Fibroblast of lung (primary cell): ENCODE data around the gene IL5RA. TPM values are rescaled to one million over a fixed set of nuclear protein-coding genes. Genes with fewer than 3 reads are reported as not detected.

Experiments
- DNase-seq, 2 donors: peaks; one replicate each; pipeline versions ENCODE4 v3.0.0 to v3.0.0-alpha.2; 2010; ENCODE audit warnings: low read depth in 2 of 2
- H2AFZ ChIP-seq: 2 replicates; pipeline ENCODE4 v1.5.1; 2012; ENCODE audit warnings: low read length, control low read depth, inconsistent platforms
- H3K27ac ChIP-seq: 2 replicates; pipeline ENCODE4 v1.5.1; 2011; ENCODE audit warnings: low read length, control low read depth; ENCODE audit not compliant: insufficient read depth
- H3K27me3 ChIP-seq: 2 replicates; pipeline ENCODE4 v1.5.1; 2011; ENCODE audit warnings: mild to moderate bottlenecking, low read length; ENCODE audit not compliant: control insufficient read depth, insufficient read depth
- H3K36me3 ChIP-seq: 2 replicates; pipeline ENCODE4 v1.5.1; 2011; ENCODE audit warnings: low read length; ENCODE audit not compliant: control insufficient read depth, insufficient read depth
- H3K4me1 ChIP-seq: 2 replicates; pipeline ENCODE4 v1.5.1; 2011; ENCODE audit warnings: low read length; ENCODE audit not compliant: control insufficient read depth, insufficient read depth; ENCODE audit errors: extremely low read depth
- H3K4me2 ChIP-seq: 2 replicates; pipeline ENCODE4 v1.5.1; 2011; ENCODE audit warnings: low read length, control low read depth; ENCODE audit not compliant: insufficient read depth; ENCODE audit errors: extremely low read depth
- H3K4me3 ChIP-seq, 4 experiments: fragments of 200-600 bp in 1 of 4; sonication (generic) in 1 of 4; replicated peaks in 1 of 4; 2 replicates each; pipeline ENCODE4 v1.5.1; 2011 to 2016; ENCODE audit warnings: low read length in 4 of 4, low read depth in 3 of 4, mild to moderate bottlenecking in 3 of 4, control low read depth in 2 of 4, inconsistent platforms in 1 of 4, mixed read lengths in 1 of 4; ENCODE audit not compliant: insufficient read depth in 1 of 4; ENCODE audit errors: control extremely low read depth in 1 of 4
- H3K79me2 ChIP-seq: 2 replicates; pipeline ENCODE4 v1.5.1; 2012; ENCODE audit warnings: mild to moderate bottlenecking, low read length, inconsistent platforms; ENCODE audit not compliant: control insufficient read depth, insufficient read depth
- H3K9ac ChIP-seq: 2 replicates; pipeline ENCODE4 v1.5.1; 2011; ENCODE audit warnings: mild to moderate bottlenecking, low read length, control low read depth; ENCODE audit not compliant: insufficient read depth
- H3K9me3 ChIP-seq: 2 replicates; pipeline ENCODE4 v1.5.1; 2012; ENCODE audit warnings: low read depth, low read length; ENCODE audit not compliant: control insufficient read depth, insufficient read depth
- H4K20me1 ChIP-seq: 2 replicates; pipeline ENCODE4 v1.5.1; 2011; ENCODE audit warnings: low read length; ENCODE audit not compliant: control insufficient read depth, insufficient read depth; ENCODE audit errors: extremely low read depth
- EZH2 ChIP-seq: IDR thresholded peaks from 2 replicates; pipeline ENCODE4 v1.5.1; 2012; ENCODE audit warnings: low read length, control low read depth, mild to moderate bottlenecking; ENCODE audit errors: missing control alignments
- polyA plus RNA-seq, 2 donors: library from polyadenylated mRNA; depleted of rRNA in 1 of 2; stranded (reverse) in 1 of 2; unstranded in 1 of 2; fragments of >200 nt; gene quantifications; 2 replicates each; pipeline ENCODE4 v1.2.1, GENCODE V29; 2011 to 2012; ENCODE audit warnings: missing spikeins in 1 of 2
- total RNA-seq: library from RNA; depleted of rRNA; stranded (reverse); fragments of >200 nt; gene quantifications from 2 replicates; pipeline ENCODE4 v1.2.1, GENCODE V29; 2014
- TF ChIP-seq, protein P1 (sequence below), 2 donors: IDR thresholded peaks in 1 of 2; conservative IDR thresholded peaks in 1 of 2; 1 replicate in 1 of 2; 2 replicates in 1 of 2; pipeline ENCODE4 v1.5.1; 2011 to 2012; ENCODE audit warnings: low read length in 2 of 2, control low read depth in 1 of 2, inconsistent platforms in 1 of 2, low read depth in 1 of 2, mild to moderate bottlenecking in 1 of 2

The IL5RA gene
- total and polyA plus RNA-seq, 2 donors (not counting 1 experiment from before 2014, with no cell fraction given) = not detected

DNA sequence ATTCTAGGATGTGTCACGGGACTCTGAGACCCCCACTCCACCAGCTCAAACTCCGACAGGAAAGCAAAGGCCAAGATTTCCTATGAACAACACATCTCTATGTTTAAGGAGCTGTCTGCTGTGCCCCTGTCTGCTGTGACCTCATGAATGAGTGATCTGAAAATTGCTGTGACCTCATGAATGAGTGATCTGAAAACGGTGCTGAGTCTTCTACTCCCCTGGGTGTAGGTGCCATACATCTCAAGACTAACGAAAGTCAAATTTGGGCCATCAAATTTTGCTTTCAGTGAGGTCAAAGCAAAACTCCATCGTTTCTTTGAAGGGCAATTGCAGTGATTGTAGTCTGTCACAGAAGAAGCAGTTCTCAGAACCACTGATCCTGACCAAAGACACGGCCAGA, 24.4 kb downstream of the IL5RA start:
- TF ChIP-seq EZH2 = no peak
- TF ChIP-seq, protein P1, sequence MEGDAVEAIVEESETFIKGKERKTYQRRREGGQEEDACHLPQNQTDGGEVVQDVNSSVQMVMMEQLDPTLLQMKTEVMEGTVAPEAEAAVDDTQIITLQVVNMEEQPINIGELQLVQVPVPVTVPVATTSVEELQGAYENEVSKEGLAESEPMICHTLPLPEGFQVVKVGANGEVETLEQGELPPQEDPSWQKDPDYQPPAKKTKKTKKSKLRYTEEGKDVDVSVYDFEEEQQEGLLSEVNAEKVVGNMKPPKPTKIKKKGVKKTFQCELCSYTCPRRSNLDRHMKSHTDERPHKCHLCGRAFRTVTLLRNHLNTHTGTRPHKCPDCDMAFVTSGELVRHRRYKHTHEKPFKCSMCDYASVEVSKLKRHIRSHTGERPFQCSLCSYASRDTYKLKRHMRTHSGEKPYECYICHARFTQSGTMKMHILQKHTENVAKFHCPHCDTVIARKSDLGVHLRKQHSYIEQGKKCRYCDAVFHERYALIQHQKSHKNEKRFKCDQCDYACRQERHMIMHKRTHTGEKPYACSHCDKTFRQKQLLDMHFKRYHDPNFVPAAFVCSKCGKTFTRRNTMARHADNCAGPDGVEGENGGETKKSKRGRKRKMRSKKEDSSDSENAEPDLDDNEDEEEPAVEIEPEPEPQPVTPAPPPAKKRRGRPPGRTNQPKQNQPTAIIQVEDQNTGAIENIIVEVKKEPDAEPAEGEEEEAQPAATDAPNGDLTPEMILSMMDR (conservative IDR thresholded peaks at IDR 0.05 in 1 of 2, IDR thresholded peaks at IDR 0.05 in 1 of 2; ENCODE audit: low read depth in 1 of 2, low read length in 2 of 2) = no peak
- H3K27me3 ChIP-seq = no peaks in the 10 kb centered on the region

DNA sequence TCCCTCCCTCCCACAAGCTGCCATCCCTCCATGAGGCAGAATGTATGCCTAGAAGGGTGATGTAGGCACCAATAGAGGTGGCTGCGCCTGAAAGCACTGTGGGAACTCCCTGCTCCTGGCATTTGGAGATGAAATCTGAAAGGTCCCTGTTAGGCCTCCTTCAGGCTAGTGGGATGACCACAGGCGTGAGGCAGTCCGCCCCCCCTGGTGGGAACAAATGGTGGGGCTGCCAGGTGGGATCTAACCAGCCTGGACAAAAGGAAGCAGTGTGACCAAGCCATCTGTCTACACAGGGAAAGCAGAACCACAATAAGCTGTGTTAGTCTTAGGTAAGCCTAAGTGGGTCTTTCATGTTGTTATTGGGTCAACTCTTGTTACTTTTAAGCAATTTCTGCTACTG, 25.3 kb downstream of the IL5RA start:
- Histone ChIP-seq H4K20me1 (no peaks in the 10 kb centered on the region), H3K9ac (no peak overlapping the region), H3K36me3 (no peaks in the 10 kb centered on the region), H3K9me3 (no peaks in the 10 kb centered on the region), H3K79me2 (no peaks in the 10 kb centered on the region), H3K4me1 (no peaks in the 10 kb centered on the region), H2AFZ (no peak overlapping the region), H3K27me3 (no peaks in the 10 kb centered on the region), H3K27ac (no peak overlapping the region), H3K4me2 (no peak overlapping the region), H3K4me3 (no peak overlapping the region)
- DNase-seq = no peak
- TF ChIP-seq EZH2 = no peak
- TF ChIP-seq, protein P1 (conservative IDR thresholded peaks at IDR 0.05 in 1 of 2, IDR thresholded peaks at IDR 0.05 in 1 of 2; ENCODE audit: low read depth in 1 of 2, low read length in 2 of 2) = no peak

More for the DNA sequence above, 24.4 kb downstream of the IL5RA start:
- no peak for DNase-seq
- Histone ChIP-seq H3K4me2 (no peak overlapping the region), H3K27ac (no peak overlapping the region), H4K20me1 (no peaks in the 10 kb centered on the region), H3K9me3 (no peaks in the 10 kb centered on the region), H3K36me3 (no peaks in the 10 kb centered on the region), H3K4me1 (no peaks in the 10 kb centered on the region), H3K9ac (no peak overlapping the region), H3K79me2 (no peaks in the 10 kb centered on the region), H2AFZ (no peak overlapping the region), H3K4me3 (no peak overlapping the region)

DNA sequence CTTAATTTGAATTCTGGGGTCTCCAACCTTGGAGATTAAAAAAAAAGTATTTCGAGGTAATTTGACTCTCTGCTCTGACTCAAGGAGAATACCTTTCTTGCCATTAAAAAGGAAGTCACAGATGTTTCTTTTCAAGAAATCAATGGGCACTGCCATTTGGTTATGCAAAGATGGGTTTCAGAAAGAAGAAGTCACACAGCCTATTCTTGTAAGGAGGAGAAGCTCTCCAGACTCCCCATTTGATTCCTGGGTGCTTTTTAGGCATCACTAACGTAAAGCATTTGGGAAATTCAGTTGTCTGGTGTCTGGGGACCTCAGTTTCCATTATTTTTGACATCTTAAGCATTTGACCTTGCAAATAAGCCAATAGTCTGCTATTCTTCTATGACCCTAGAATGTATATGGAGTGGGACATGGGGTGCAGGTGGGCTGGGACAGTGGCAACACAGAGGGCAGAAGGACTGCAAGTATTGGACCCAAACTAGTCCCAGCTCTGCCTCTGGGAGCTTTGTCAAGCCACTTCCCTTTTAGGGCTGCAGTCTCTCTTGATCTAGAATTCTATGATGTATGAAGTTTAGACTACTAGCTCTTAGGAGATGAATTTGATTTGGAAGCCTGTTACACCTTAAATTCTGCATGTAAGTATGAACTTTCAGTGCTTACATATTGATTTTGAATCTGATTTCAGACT, 27.8 kb downstream of the IL5RA start:
- Histone ChIP-seq H3K4me3 (no peak overlapping the region), H4K20me1 (no peaks in the 10 kb centered on the region), H3K27me3 (no peaks in the 10 kb centered on the region), H3K4me1 (no peaks in the 10 kb centered on the region), H3K4me2 (no peak overlapping the region), H3K9me3 (no peaks in the 10 kb centered on the region), H3K9ac (no peak overlapping the region), H2AFZ (no peak overlapping the region), H3K36me3 (no peaks in the 10 kb centered on the region), H3K27ac (no peak overlapping the region), H3K79me2 (no peaks in the 10 kb centered on the region)
- no peak for TF ChIP-seq EZH2
- TF ChIP-seq, protein P1 (conservative IDR thresholded peaks at IDR 0.05 in 1 of 2, IDR thresholded peaks at IDR 0.05 in 1 of 2; ENCODE audit: low read depth in 1 of 2, low read length in 2 of 2) = no peak
- DNase-seq = no peak
